Suprapubic skin (tissue), 4 donors: ENCODE measurements around the gene GYPE.
"Not testable (repeated sequence)": the region's sequence is repeated elsewhere in the genome, so short reads cannot be mapped to it uniquely, and the experiment has no call there.

Experiments
- CTCF ChIP-seq, 2 donors: fragments of 200-600 bp in 1 of 2; fragments of 450-650 bp in 1 of 2; sonication (generic) in 1 of 2; IDR thresholded peaks; one replicate each; pipeline ENCODE4 v1.5.1; 2016 to 2019; ENCODE audit warnings: antibody characterized with exemption in 2 of 2, mild to moderate bottlenecking in 1 of 2, moderate library complexity in 1 of 2
- POLR2A ChIP-seq, 2 donors: fragments of 450-650 bp; IDR thresholded peaks; one replicate each; pipeline ENCODE4 v1.6.1; 2017; ENCODE audit warnings: antibody characterized with exemption in 2 of 2, mild to moderate bottlenecking in 2 of 2, moderate library complexity in 2 of 2
- POLR2AphosphoS5 ChIP-seq, 3 donors: sonication (generic); formaldehyde crosslinking; IDR thresholded peaks; one replicate each; pipeline ENCODE4 v1.6.1; 2017; ENCODE audit warnings: antibody characterized with exemption in 3 of 3

GRCh38 chr4:143947493-143947892 is 42.1 kb upstream of the GYPE start:
- not testable (repeated sequence) for TF ChIP-seq POLR2AphosphoS5, POLR2A, CTCF (IDR thresholded peaks at IDR 0.05)
